Left renal pelvis (tissue), 4 donors: Measurements from ENCODE around the gene DENND1A. TPM values are rescaled to one million over a fixed set of nuclear protein-coding genes. Genes with fewer than 3 reads are reported as not detected.

Experiments used
- DNase-seq, 4 donors: peaks; one replicate each; pipeline ENCODE4 v3.0.0-alpha.2; 2013; ENCODE audit warnings: low read depth in 4 of 4, low spot score in 3 of 4
- polyA plus RNA-seq, 4 donors: library from polyadenylated mRNA; unstranded; fragments of 120-200 nt; gene quantifications; one replicate each; pipeline ENCODE4 v1.2.1, GENCODE V29; 2013; ENCODE audit not compliant: insufficient read length in 4 of 4

Gene DENND1A
- polyA plus RNA-seq, 4 donors: 16.2 to 25.2 (median 21.7) TPM

GRCh38 chr9:123356851-123357742 is 572.8 kb downstream of the DENND1A start:
- no peak for DNase-seq

DNA sequence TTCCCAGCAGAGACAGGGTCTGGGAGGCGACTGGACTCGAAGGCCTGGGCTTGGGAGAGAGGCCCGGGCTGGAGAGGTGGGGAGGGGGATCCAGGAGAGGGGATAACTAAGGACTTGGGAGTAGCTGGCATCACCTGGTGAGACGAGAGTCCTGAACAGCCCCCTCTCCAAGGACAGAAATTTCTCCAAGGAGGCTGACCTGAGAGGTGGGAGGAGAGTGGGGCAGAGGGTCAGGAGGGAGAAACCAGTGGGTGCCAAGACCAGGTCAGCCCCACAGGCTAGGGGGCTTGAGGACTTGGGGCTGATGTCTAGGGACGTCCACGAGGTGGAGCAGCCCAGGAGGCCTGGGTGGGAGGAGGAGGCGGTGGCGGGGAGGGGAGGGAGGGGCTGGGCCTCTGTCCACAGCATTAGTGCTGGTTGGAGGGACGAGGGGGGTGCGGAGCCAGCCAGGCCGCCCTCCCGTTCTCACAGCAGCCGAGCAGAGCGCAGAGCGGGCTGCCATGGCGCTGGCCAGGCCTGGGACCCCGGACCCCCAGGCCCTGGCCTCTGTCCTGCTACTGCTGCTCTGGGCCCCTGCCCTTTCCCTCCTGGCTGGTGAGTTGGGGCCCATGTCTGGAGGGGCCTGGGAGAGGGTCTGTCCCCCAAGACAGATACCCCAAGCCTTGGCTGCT is 574.0 kb downstream of the DENND1A start, which contains the start of gene CRB2:
TSS of gene CRB2 (plus strand) at position 437 of the 671 bp plus-strand sequence. CDS start at position 501, 64 bp downstream.
- no peak for DNase-seq

DNA sequence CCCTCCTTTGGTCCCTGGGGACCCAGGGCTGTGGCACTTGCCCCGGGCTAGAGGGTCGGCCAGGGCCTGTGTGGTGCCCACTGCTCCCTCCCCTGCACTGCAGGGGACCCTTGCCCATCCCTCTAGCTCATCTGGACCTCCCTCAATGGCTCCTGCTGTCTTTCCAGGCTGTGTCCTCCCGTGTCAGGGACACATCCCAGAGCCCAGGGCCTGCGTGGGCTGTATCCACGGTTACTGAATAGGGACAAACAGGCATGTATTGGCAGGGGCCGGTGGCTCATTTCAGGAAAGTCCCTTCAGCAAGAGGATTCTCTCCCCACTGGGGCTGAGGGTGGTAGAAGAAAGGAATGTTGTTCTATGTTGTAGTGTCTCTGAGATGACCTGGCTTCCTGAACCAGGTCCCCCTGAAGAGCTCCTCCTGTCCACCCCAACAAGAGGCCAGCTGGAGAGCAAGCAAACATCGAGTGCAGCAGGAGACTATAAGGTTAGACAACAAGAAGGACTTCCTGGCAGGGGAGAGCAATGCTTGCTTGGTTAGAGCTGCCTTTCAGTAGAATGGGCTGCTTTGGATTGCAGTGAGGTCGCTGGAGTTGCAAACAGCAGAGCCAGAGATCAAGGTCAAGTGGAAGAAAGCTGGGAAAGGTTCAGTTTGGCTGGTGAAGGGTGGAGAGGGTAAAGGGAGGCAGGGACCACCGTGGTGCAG is 575.0 kb downstream of the DENND1A start:
- DNase-seq: no peak

DNA sequence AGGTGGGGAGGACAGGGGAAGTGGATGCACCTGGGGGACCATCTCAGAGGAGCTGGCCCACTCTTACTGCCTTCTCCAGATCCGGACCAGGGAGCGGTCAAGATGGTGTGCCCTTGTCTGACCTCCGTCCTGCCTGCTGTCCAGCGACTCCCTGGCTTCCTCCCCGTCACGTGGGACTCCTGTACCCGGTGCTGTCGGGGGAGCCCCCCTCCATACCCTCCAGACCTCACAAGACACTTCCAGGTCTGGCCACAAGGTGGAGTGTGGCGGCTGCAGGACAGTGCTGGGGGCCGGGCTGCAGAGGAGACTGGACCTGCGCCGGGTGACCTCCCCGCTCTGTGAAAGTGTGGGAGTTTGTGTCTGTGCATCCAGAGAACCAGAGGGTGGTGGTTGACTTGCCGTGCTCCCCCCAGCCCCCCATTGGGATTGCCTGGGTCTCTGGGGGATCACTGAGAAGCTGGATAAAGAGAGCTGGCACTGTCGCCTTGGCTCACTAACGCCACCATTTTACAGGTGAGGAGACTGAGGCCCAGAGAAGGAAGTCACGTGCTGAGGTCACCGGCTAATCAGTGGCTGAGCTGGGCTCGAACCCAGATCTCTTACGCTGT is 575.8 kb downstream of the DENND1A start:
- DNase-seq: no peak

DNA sequence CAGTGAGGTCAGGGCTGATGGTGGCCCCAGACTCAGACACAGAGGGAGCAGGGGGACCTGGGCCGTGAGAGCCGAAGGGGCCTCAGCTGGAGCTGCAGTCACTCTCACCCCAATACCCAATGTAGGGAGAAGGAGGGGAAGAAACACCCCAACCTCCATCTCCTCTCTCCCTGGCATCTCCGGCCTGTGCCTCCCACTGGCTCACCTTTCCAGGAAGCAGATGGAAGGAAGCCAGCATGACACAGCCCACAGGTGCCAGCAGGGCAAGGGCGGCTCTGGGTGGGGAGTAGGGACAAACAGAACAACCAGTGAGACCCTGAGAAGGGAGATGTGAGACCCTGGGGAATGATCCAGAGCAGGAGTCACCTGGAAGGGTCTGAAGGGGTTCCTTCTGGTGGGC is 576.9 kb downstream of the DENND1A start:
- no peak for DNase-seq

GRCh38 chr9:123350590-123351310 is 579.2 kb downstream of the DENND1A start:
- DNase-seq: no peak

- no peak for DNase-seq
Observed at GRCh38 chr9:123349691-123350480, 580.0 kb downstream of the DENND1A start.

GRCh38 chr9:123349033-123349432 is 580.9 kb downstream of the DENND1A start:
- no peak for DNase-seq

- DNase-seq: no peak
Observed at GRCh38 chr9:123348317-123348992, 581.5 kb downstream of the DENND1A start.

GRCh38 chr9:123347289-123348060 is 582.5 kb downstream of the DENND1A start:
- DNase-seq: no peak

DNA sequence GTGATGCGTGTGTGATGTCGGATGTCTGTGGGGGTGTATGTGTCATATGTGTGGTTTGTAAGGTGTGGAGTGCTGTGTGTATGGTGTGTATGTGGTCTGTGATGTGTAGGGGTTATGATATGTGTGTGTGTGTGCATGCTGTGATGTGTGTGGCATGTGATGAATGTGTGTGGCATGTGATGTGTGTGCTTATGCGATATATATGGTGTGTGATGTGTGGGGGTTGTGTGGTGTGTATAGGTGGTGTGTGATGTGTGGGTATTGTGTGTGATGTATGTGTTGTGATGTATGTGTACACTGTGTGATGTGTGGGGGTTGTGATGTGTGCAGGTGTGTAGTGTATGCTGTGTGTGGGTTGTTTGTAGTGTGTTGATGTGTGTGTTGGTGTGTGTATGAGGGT is 583.1 kb downstream of the DENND1A start:
- no peak for DNase-seq

DNA sequence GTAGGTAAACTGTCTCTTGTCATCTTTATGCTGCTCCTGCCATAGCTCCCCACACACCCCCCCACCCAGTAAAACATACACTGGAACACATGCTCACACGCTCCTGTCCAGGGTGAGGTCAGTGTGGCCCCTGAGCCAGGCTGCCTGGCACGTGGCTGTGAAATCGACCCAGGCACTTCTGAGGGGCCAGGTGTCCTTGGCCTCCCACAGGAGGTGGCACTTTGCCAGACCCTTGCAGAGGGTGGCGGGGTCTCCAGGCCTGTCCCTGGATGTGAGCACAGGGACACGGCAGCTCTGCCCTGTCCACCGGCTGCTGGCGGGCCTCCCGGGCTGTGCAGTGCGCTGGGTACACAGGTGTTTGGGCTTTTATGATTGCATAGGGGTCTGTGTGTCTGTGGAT is 583.9 kb downstream of the DENND1A start:
- DNase-seq: no peak

- DNase-seq: no peak
Observed at GRCh38 chr9:123345567-123345955, 584.4 kb downstream of the DENND1A start.

- DNase-seq: no peak
Observed at GRCh38 chr9:123344192-123344949, 585.6 kb downstream of the DENND1A start.

- no peak for DNase-seq
Observed at GRCh38 chr9:123343443-123344191, 586.3 kb downstream of the DENND1A start.

- DNase-seq: no peak
Observed at GRCh38 chr9:123342247-123342646, 587.7 kb downstream of the DENND1A start.

DNA sequence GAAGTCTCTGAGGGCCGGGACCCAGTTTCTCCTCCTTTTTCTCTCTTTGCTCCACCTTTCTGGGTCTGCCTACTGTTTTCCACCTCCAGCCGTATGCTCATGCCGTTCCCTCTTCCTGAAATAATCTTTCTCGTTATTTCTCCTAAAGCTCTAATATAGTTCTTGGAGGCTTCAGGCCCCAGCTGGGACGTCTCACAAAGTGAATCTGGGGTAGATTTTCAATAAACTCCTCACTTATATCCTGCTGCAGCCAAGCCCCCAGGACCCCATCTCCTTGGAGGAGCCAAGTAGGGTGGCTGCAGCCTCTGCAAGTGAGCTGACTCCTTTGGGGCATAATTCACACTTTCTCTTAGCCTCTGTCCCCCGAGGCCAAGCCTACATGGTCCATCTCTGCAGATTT is 588.1 kb downstream of the DENND1A start:
- no peak for DNase-seq
